HL-60 (cell line): ENCODE data around the gene TRPV2.
"Not testable (repeated sequence)": the region's sequence is repeated elsewhere in the genome, so short reads cannot be mapped to it uniquely, and the experiment has no call there.

Experiments used
- DNase-seq, 2 experiments: peaks; one replicate each; pipeline ENCODE4 v3.0.0-alpha.2; 2010 to 2020; ENCODE audit warnings: low read depth in 1 of 2, low spot score in 1 of 2
- H3K27ac ChIP-seq: fragments of 250-450 bp; sonication (Bioruptor Pico); replicated peaks from 2 replicates; pipeline ENCODE4 v1.5.1; 2020; ENCODE audit warnings: mild to moderate bottlenecking, moderate library complexity
- H3K27me3 ChIP-seq: fragments of 250-450 bp; sonication (Bioruptor Pico); 2 replicates; pipeline ENCODE4 v1.5.1; 2021; ENCODE audit warnings: mild to moderate bottlenecking, moderate library complexity; ENCODE audit not compliant: insufficient read depth, poor library complexity, severe bottlenecking
- H3K4me3 ChIP-seq: replicated peaks from 2 replicates; pipeline ENCODE4 v1.5.1; 2011; ENCODE audit warnings: mild to moderate bottlenecking, control low read depth, low read length; ENCODE audit not compliant: insufficient read depth
- CTCF ChIP-seq: IDR thresholded peaks from one replicate; pipeline ENCODE4 v1.5.1; 2011; ENCODE audit warnings: low read length, control low read depth, inconsistent platforms; ENCODE audit not compliant: insufficient read depth
- GABPA ChIP-seq: IDR thresholded peaks from 2 replicates; pipeline ENCODE4 v1.6.1; 2012; ENCODE audit warnings: low read depth
- POLR2AphosphoS5 ChIP-seq: IDR thresholded peaks from 2 replicates; pipeline ENCODE4 v1.6.1; 2012; ENCODE audit warnings: low read depth
- REST ChIP-seq: IDR thresholded peaks from 2 replicates; pipeline ENCODE4 v1.6.1; 2012; ENCODE audit warnings: low read depth; ENCODE audit not compliant: insufficient replicate concordance
- SPI1 ChIP-seq: IDR thresholded peaks from 2 replicates; pipeline ENCODE4 v1.6.1; 2012; ENCODE audit warnings: low read depth, mild to moderate bottlenecking, borderline replicate concordance

TRPV2 gene

DNA sequence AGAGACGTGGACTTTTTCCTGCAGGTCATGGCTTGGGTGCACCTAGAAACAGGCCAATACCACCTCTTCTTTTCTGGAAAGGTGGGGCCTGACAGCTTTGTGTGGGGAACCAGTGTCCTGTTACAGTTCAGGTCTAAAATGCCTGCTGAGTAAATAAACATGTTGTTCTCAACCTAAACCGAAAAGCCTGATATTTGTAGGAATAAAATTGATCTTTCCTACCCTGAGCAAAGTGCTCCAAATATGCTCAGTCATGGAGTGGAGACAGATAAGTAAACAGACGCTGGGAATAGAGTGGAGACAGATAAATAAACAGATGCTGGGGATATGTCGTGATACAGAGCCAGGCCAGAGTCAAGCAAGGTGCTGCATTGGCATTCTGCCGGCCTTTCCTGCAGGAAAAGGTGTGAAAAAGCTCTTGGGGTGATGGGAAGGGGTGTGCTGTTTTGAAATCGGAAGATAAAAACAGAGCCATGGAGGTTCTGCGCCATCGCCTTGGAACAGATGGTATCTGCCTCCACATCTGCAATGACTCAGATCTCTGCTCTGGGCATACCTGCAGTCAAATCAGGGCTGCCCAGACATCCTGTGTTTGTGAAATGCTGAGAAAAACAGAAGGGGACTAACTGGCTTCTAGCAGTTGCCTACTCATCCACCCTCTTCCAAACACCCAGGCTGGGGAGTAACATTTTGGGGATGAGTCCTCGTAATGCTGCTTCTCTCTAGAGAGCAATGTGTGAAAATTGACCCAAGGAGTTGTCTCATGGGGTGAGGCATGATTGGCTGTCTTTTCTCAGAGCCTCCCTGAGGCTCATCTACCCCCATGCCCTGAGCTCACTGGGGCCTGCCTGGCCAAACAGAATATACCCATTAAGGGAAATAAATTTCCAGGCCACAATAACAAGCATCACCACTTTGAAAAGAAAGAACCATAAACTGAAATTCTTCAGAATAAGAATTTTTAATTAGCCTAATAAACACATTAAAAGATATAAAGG is 16.8 kb upstream of the TRPV2 start:
- Histone ChIP-seq H3K4me3 (no peak overlapping the region), H3K27me3 (no peaks in the 10 kb centered on the region), H3K27ac (no peak overlapping the region)
- no peak for DNase-seq
- no peak for TF ChIP-seq GABPA
- TF ChIP-seq SPI1, result no peak
- no peak for TF ChIP-seq CTCF
- TF ChIP-seq POLR2AphosphoS5, result no peak
- no peak for TF ChIP-seq REST

DNA sequence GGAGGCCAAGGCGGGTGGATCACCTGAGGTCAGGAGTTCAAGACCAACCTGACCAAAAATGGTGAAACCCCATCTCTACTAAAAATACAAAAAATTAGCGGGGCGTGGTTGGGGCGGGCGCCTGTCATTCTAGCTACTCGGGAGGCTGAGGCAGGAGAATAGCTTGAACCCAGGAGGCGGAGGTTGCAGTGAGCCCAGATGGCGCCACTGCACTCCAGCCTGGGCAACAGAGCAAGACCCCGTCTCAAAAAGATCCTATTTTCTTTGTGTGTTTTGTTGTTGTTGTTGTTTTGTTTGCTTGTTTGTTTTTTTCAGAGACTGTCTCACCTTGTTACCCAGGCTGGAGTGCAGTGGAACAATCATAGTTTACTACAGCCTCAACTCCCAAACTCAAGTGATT is 11.5 kb upstream of the TRPV2 start:
- H3K4me3 ChIP-seq, H3K27ac ChIP-seq, DNase-seq: not testable (repeated sequence)

GRCh38 chr17:16406742-16407674 is 8.4 kb upstream of the TRPV2 start:
- no peak overlapping the region for H3K27ac ChIP-seq
- no peak for DNase-seq
- TF ChIP-seq GABPA, result no peak
- TF ChIP-seq CTCF, result no peak
- no peak for TF ChIP-seq SPI1
- no peak for TF ChIP-seq REST
- no peak for TF ChIP-seq POLR2AphosphoS5
- peak overlapping the region; percentile 18 for H3K4me3 ChIP-seq
- no peaks in the 10 kb centered on the region for H3K27me3 ChIP-seq

More for the DNA sequence above, 11.5 kb upstream of the TRPV2 start:
- H3K27me3 ChIP-seq, result not testable (repeated sequence)
